Measurements from ENCODE around the gene FAM209A.

FAM209A gene

DNA sequence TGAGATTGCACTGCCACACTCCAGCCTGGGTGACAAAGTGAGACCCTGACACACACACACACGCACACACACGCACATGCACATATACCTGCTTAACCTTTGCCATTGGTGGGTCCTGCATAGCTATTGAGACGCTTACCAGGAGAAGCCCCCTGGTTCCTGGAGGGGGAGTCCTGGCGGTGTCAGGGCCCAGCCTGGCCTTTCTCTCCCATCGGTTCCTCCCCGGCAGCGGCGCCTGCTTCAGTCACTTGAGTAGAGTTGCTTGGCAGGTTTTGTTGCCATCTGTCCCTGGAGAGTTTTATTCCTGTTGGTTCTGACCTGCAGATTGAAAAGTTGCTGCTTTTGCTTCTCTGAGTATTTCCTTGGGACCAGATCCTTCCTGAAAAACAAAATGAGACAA lies 20.6 kb upstream of the FAM209A start:
- H3K27ac ChIP-seq, result no peak overlapping the region
- H3K9ac ChIP-seq, result no peak overlapping the region
- H3K79me2 ChIP-seq, result peaks cover 12% of the 10 kb centered on the region
- no peak overlapping the region for H3K4me2 ChIP-seq (ENCODE audit: low read length)
- TF ChIP-seq, protein P1, sequence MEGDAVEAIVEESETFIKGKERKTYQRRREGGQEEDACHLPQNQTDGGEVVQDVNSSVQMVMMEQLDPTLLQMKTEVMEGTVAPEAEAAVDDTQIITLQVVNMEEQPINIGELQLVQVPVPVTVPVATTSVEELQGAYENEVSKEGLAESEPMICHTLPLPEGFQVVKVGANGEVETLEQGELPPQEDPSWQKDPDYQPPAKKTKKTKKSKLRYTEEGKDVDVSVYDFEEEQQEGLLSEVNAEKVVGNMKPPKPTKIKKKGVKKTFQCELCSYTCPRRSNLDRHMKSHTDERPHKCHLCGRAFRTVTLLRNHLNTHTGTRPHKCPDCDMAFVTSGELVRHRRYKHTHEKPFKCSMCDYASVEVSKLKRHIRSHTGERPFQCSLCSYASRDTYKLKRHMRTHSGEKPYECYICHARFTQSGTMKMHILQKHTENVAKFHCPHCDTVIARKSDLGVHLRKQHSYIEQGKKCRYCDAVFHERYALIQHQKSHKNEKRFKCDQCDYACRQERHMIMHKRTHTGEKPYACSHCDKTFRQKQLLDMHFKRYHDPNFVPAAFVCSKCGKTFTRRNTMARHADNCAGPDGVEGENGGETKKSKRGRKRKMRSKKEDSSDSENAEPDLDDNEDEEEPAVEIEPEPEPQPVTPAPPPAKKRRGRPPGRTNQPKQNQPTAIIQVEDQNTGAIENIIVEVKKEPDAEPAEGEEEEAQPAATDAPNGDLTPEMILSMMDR (IDR thresholded peaks at IDR 0.05), result no peak
- no peaks in the 10 kb centered on the region for H3K9me3 ChIP-seq (ENCODE audit: control insufficient read depth, low read length)
- no peaks in the 10 kb centered on the region for H3K36me3 ChIP-seq (ENCODE audit: control insufficient read depth, insufficient read depth, low read length)
- H3K27me3 ChIP-seq (ENCODE audit: control insufficient read depth, insufficient read depth, low read length), result no peaks in the 10 kb centered on the region
- H3K4me1 ChIP-seq, result no peaks in the 10 kb centered on the region
- no peak overlapping the region for H2AFZ ChIP-seq
- H3K4me3 ChIP-seq (ENCODE audit: low read depth, low read length), result no peak overlapping the region

- Histone ChIP-seq H3K4me3 (ENCODE audit: low read depth, low read length) (no peak overlapping the region), H3K27ac (no peak overlapping the region), H3K79me2 (peaks cover 12% of the 10 kb centered on the region), H3K9me3 (ENCODE audit: control insufficient read depth, low read length) (no peaks in the 10 kb centered on the region), H3K36me3 (ENCODE audit: control insufficient read depth, insufficient read depth, low read length) (no peaks in the 10 kb centered on the region), H2AFZ (no peak overlapping the region), H3K4me1 (no peaks in the 10 kb centered on the region), H3K27me3 (ENCODE audit: control insufficient read depth, insufficient read depth, low read length) (no peaks in the 10 kb centered on the region), H3K9ac (no peak overlapping the region), H3K4me2 (ENCODE audit: low read length) (no peak overlapping the region)
- TF ChIP-seq, protein P1 (IDR thresholded peaks at IDR 0.05), result no peak
Observed at GRCh38 chr20:56504373-56505005, 20.1 kb upstream of the FAM209A start.

DNA sequence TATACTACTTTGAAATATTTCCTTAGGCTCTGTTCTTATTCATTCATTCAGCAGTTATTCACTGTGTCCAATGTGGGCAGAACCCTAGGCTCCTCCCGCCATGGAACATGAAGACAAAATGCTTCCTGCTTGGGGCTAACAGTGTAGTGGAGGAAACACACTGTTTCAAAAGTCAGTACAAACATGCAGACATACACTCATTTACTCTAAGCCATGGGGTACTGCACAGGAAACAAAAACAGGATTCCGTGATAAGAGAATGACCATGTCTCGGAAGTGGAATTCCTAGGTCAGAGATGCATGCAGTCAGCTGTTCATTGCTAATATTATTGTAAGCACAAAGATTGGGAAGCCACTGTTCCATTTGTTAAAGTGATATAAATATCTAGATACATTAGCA lies 18.4 kb upstream of the FAM209A start:
- TF ChIP-seq, protein P1 (IDR thresholded peaks at IDR 0.05), result no peak
- Histone ChIP-seq H3K4me1 (no peaks in the 10 kb centered on the region), H3K4me2 (ENCODE audit: low read length) (no peak overlapping the region), H3K4me3 (ENCODE audit: low read depth, low read length) (no peak overlapping the region), H2AFZ (no peak overlapping the region), H3K9ac (no peak overlapping the region), H3K9me3 (ENCODE audit: control insufficient read depth, low read length) (no peaks in the 10 kb centered on the region), H3K27ac (no peak overlapping the region), H3K36me3 (ENCODE audit: control insufficient read depth, insufficient read depth, low read length) (no peaks in the 10 kb centered on the region), H3K79me2 (peaks cover 9% of the 10 kb centered on the region), H3K27me3 (ENCODE audit: control insufficient read depth, insufficient read depth, low read length) (no peaks in the 10 kb centered on the region)

DNA sequence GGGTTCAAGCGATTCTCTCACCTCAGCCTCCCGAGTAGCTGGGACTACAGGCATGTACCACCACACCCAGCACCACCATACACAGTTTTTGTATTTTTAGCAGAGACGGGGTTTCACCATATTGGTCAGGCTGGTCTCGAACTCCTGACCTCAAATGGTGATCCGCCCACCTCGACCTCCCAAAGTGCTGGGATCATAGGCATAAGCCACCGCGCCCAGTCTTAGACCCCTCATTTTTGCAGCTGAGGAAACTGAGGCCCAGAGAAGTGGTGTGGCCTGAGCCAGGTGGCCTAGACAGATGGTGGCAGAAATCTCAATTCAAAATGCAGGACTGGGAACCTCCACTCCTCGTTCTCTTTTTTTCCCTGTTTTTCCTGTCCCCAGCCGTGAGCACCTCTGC lies 12.6 kb upstream of the FAM209A start:
- Histone ChIP-seq H3K27me3 (ENCODE audit: control insufficient read depth, insufficient read depth, low read length) (no peaks in the 10 kb centered on the region), H3K36me3 (ENCODE audit: control insufficient read depth, insufficient read depth, low read length) (no peaks in the 10 kb centered on the region), H3K4me2 (ENCODE audit: low read length) (no peak overlapping the region), H3K4me3 (ENCODE audit: low read depth, low read length) (no peak overlapping the region), H3K9ac (no peak overlapping the region), H3K4me1 (no peaks in the 10 kb centered on the region), H2AFZ (no peak overlapping the region), H3K9me3 (ENCODE audit: control insufficient read depth, low read length) (no peaks in the 10 kb centered on the region), H3K79me2 (no peaks in the 10 kb centered on the region), H3K27ac (no peak overlapping the region)
- TF ChIP-seq, protein P1 (IDR thresholded peaks at IDR 0.05), result no peak
